ENCODE measurements around the gene ARFGEF2.

DNA sequence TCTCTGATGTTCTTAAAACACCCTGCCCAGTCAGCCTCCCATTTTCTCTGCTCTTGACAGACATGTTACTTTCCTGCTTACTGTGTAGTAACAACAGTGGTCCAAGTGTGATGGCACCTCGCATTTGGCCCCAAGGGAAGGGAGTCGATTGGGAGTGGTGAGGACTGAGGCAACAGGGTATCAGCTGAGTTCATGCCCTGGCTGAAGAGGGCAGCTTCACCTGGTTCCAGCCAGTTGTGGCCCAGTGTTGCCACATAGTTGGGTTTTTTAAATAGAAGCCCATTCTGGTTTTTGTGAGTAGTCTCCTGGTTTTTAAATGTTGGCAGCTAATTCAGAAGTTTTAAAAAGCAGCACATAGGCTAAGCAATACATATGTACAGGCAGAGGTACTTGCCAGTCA is 37.2 kb downstream of the ARFGEF2 start:
- TF ChIP-seq, protein P1, sequence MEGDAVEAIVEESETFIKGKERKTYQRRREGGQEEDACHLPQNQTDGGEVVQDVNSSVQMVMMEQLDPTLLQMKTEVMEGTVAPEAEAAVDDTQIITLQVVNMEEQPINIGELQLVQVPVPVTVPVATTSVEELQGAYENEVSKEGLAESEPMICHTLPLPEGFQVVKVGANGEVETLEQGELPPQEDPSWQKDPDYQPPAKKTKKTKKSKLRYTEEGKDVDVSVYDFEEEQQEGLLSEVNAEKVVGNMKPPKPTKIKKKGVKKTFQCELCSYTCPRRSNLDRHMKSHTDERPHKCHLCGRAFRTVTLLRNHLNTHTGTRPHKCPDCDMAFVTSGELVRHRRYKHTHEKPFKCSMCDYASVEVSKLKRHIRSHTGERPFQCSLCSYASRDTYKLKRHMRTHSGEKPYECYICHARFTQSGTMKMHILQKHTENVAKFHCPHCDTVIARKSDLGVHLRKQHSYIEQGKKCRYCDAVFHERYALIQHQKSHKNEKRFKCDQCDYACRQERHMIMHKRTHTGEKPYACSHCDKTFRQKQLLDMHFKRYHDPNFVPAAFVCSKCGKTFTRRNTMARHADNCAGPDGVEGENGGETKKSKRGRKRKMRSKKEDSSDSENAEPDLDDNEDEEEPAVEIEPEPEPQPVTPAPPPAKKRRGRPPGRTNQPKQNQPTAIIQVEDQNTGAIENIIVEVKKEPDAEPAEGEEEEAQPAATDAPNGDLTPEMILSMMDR (IDR thresholded peaks at IDR 0.05) = no peak
- TF ChIP-seq POLR2A (IDR thresholded peaks at IDR 0.05) (no peak), EP300 (IDR thresholded peaks at IDR 0.05) (no peak)

All from ovary (tissue), 3 donors.